OCI-LY7 (cell line): ENCODE data around the gene USP34. TPM values are rescaled to one million over a fixed set of nuclear protein-coding genes. Genes with fewer than 3 reads are reported as not detected.

Experiments
- BruUV-seq: library from RNA; stranded (reverse); fragments of 400-500 nt; replicated peaks from 2 replicates; lab custom pipeline; 2021; lab: Mats Ljungman, UMichigan
- CTCF ChIA-PET: fragments of 300-600 bp; sonication (Branson Sonifier 250); formaldehyde crosslinking; loops from one replicate; lab custom pipeline; 2022; ENCODE audit warnings: antibody characterized with exemption; ENCODE audit not compliant: unreplicated experiment; lab: Charles Lee
- POLR2A ChIA-PET: fragments of 300-600 bp; sonication (Branson Sonifier 250); formaldehyde crosslinking; loops from one replicate; lab custom pipeline; 2022; ENCODE audit warnings: antibody characterized with exemption; lab: Charles Lee
- DNase-seq: peaks from one replicate; pipeline ENCODE4 v3.0.0-alpha.2; 2015; ENCODE audit warnings: low spot score
- H2AFZ ChIP-seq: fragments of 200-600 bp; sonication (generic), shearing (Covaris generic); 2 replicates; pipeline ENCODE4 v1.6.1; 2014; ENCODE audit warnings: mild to moderate bottlenecking, antibody characterized with exemption, low read length, moderate library complexity
- H3K27ac ChIP-seq: fragments of 200-600 bp; sonication (generic); 2 replicates; pipeline ENCODE4 v1.5.1; 2014; ENCODE audit warnings: mixed run types, low read depth, mild to moderate bottlenecking, moderate library complexity, low read length, inconsistent platforms; ENCODE audit not compliant: poor library complexity, severe bottlenecking
- H3K36me3 ChIP-seq: fragments of 200-600 bp; sonication (generic); 2 replicates; pipeline ENCODE4 v1.6.1; 2014; ENCODE audit warnings: mild to moderate bottlenecking, antibody characterized with exemption, low read length, moderate library complexity, mixed read lengths; ENCODE audit not compliant: insufficient read depth
- H3K4me1 ChIP-seq: fragments of 200-600 bp; sonication (generic); 2 replicates; pipeline ENCODE4 v1.5.1; 2014; ENCODE audit warnings: mild to moderate bottlenecking, low read length; ENCODE audit not compliant: insufficient read depth, poor library complexity, severe bottlenecking
- H3K4me2 ChIP-seq: fragments of 200-600 bp; sonication (generic); 2 replicates; pipeline ENCODE4 v1.6.1; 2014; ENCODE audit warnings: mild to moderate bottlenecking, low read length
- H3K4me3 ChIP-seq: fragments of 200-600 bp; sonication (generic); 2 replicates; pipeline ENCODE4 v1.5.1; 2014; ENCODE audit warnings: mild to moderate bottlenecking, low read depth, low read length; ENCODE audit not compliant: poor library complexity, severe bottlenecking
- H3K79me2 ChIP-seq: fragments of 200-600 bp; sonication (generic); 2 replicates; pipeline ENCODE4 v1.6.1; 2016; ENCODE audit warnings: low read depth, mild to moderate bottlenecking, low read length, moderate library complexity, mixed read lengths; ENCODE audit not compliant: insufficient read depth
- H3K9me2 ChIP-seq: fragments of 200-600 bp; sonication (generic); 2 replicates; pipeline ENCODE4 v1.6.1; 2016; ENCODE audit warnings: mild to moderate bottlenecking, low read length, mixed read lengths; ENCODE audit not compliant: insufficient read depth
- H3K9me3 ChIP-seq: fragments of 200-600 bp; sonication (generic); 2 replicates; pipeline ENCODE4 v1.6.1; 2014; ENCODE audit warnings: mild to moderate bottlenecking, mixed run types, low read length, mixed read lengths
- H4K20me1 ChIP-seq: fragments of 200-600 bp; sonication (generic); 2 replicates; pipeline ENCODE4 v1.6.1; 2014; ENCODE audit warnings: mild to moderate bottlenecking, antibody characterized with exemption, low read length, moderate library complexity, mixed read lengths; ENCODE audit not compliant: insufficient read depth
- EZH2phosphoT487 ChIP-seq: fragments of 200-600 bp; sonication (generic); IDR thresholded peaks from 2 replicates; pipeline ENCODE4 v1.6.1; 2018; ENCODE audit warnings: low read depth, borderline replicate concordance, mild to moderate bottlenecking, mixed run types, antibody characterized with exemption, low read length, moderate library complexity, mixed read lengths
- intact Hi-C: fragments of 100-400 bp; cut with micrococcal nuclease; formaldehyde crosslinking; loops from one replicate; pipeline ENCODE4 v1.10.0; 2022; ENCODE audit not compliant: unreplicated experiment
- total RNA-seq, 2 experiments: library from RNA; depleted of rRNA in 1 of 2; stranded (reverse); fragments of >200 nt in 1 of 2; shearing (Covaris generic) in 1 of 2; gene quantifications; 2 replicates each; pipeline ENCODE4 v1.2.3, GENCODE V29; 2014 to 2022
- TF ChIP-seq, protein P1 (sequence below): fragments of 200-600 bp; sonication (generic); conservative IDR thresholded peaks from 2 replicates; pipeline ENCODE4 v1.5.1; 2014; ENCODE audit warnings: mild to moderate bottlenecking, antibody characterized with exemption, low read length, moderate library complexity, mixed read lengths

The USP34 gene
- total RNA-seq, 2 experiments from 2014 or later, result 192 to 344 TPM

GRCh38 chr2:61175036-61175435 lies 295.9 kb downstream of the USP34 start:
- peaks cover 7% of the 10 kb centered on the region; the same call in 1 of the 2 replicates for H3K36me3 ChIP-seq
- no peak for DNase-seq
- BruUV-seq, result no TSS peak
- H3K79me2 ChIP-seq, result peaks cover 7% of the 10 kb centered on the region; the same call in 1 of the 2 replicates
- no peaks in the 10 kb centered on the region for H3K9me3 ChIP-seq
- no peak overlapping the region for H2AFZ ChIP-seq
- ChIA-PET CTCF (no interaction called here), POLR2A (interaction anchor here (0.6 kb wide), 1 partner anchor 226 kb away, joined by 3 read pairs; no protein-coding TSS in a partner anchor)
- no peaks in the 10 kb centered on the region for H4K20me1 ChIP-seq
- H3K4me3 ChIP-seq, result no peak overlapping the region
- H3K4me2 ChIP-seq, result no peak overlapping the region
- H3K9me2 ChIP-seq, result no peaks in the 10 kb centered on the region
- no peak overlapping the region for H3K27ac ChIP-seq
- TF ChIP-seq, protein P1, sequence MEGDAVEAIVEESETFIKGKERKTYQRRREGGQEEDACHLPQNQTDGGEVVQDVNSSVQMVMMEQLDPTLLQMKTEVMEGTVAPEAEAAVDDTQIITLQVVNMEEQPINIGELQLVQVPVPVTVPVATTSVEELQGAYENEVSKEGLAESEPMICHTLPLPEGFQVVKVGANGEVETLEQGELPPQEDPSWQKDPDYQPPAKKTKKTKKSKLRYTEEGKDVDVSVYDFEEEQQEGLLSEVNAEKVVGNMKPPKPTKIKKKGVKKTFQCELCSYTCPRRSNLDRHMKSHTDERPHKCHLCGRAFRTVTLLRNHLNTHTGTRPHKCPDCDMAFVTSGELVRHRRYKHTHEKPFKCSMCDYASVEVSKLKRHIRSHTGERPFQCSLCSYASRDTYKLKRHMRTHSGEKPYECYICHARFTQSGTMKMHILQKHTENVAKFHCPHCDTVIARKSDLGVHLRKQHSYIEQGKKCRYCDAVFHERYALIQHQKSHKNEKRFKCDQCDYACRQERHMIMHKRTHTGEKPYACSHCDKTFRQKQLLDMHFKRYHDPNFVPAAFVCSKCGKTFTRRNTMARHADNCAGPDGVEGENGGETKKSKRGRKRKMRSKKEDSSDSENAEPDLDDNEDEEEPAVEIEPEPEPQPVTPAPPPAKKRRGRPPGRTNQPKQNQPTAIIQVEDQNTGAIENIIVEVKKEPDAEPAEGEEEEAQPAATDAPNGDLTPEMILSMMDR, result no peak
- TF ChIP-seq EZH2phosphoT487, result no peak
- H3K4me1 ChIP-seq, result peaks cover 32% of the 10 kb centered on the region
- intact Hi-C loops, result loop anchor here (5.0 kb wide), 1 partner anchor 362 kb away; the partner anchor contains the start of gene XPO1

DNA sequence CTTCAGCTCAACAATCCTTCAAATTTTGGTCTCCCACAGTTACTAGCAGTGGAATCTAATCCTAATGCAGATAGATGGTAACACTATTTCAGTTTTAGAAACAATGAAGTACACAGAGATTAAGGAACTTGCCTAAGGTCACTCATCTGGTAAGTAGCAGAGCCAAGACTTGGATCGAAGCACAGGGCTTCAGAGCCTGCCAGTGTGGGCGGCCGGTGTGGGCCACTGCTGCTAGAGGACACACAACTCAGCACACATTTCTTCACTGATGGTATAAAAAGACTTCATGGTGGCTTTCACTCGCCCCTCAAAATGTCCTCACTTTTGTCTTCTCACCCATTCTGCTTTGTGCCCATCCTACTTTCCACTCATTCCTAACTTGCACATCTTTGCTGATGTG lies 297.8 kb downstream of the USP34 start:
- H3K27ac ChIP-seq, result no peak overlapping the region
- no peaks in the 10 kb centered on the region for H3K9me2 ChIP-seq
- peaks cover under 1% of the 10 kb centered on the region; the same call in 1 of the 2 replicates for H3K79me2 ChIP-seq
- TF ChIP-seq EZH2phosphoT487, result no peak
- TF ChIP-seq, protein P1, result no peak
- no peaks in the 10 kb centered on the region for H3K36me3 ChIP-seq
- H3K4me2 ChIP-seq, result no peak overlapping the region
- no peak for DNase-seq
- BruUV-seq, result no TSS peak
- peaks cover 13% of the 10 kb centered on the region for H3K4me1 ChIP-seq
- H4K20me1 ChIP-seq, result no peaks in the 10 kb centered on the region
- H3K9me3 ChIP-seq, result no peaks in the 10 kb centered on the region
- no peak overlapping the region for H2AFZ ChIP-seq
- CTCF ChIA-PET, result no interaction called here
- H3K4me3 ChIP-seq, result no peak overlapping the region
- intact Hi-C loops, result no loop called here
- POLR2A ChIA-PET, result no interaction called here

GRCh38 chr2:61172671-61173070 lies 298.2 kb downstream of the USP34 start:
- intact Hi-C loops, result no loop called here
- Histone ChIP-seq H3K79me2 (no peaks in the 10 kb centered on the region), H4K20me1 (no peaks in the 10 kb centered on the region), H3K4me3 (no peak overlapping the region), H2AFZ (no peak overlapping the region), H3K36me3 (no peaks in the 10 kb centered on the region), H3K4me1 (peaks cover 10% of the 10 kb centered on the region), H3K9me3 (no peaks in the 10 kb centered on the region), H3K27ac (no peak overlapping the region), H3K9me2 (no peaks in the 10 kb centered on the region), H3K4me2 (no peak overlapping the region)
- no peak for DNase-seq
- CTCF ChIA-PET, result no interaction called here
- BruUV-seq, result no TSS peak
- TF ChIP-seq, protein P1, result no peak
- TF ChIP-seq EZH2phosphoT487, result no peak
- POLR2A ChIA-PET, result no interaction called here
